Endodermal cell (in vitro differentiated cells): ENCODE results near the gene ENG. TPM values are rescaled to one million over a fixed set of nuclear protein-coding genes. Genes with fewer than 3 reads are reported as not detected.

ENCODE experiments used
- DNase-seq: peaks from one replicate; pipeline ENCODE4 v3.0.0-alpha.2; 2017
- H3K27ac ChIP-seq: 2 replicates; pipeline ENCODE4 v1.5.1; 2013; ENCODE audit warnings: mild to moderate bottlenecking, low read depth, low read length, moderate library complexity
- H3K27me3 ChIP-seq: 2 replicates; pipeline ENCODE4 v1.6.1; 2013; ENCODE audit warnings: mild to moderate bottlenecking, low read length, moderate library complexity; ENCODE audit not compliant: insufficient read depth, control insufficient read depth, poor library complexity, severe bottlenecking
- H3K36me3 ChIP-seq: 2 replicates; pipeline ENCODE4 v1.7.0; 2013; ENCODE audit warnings: mild to moderate bottlenecking, low read length, moderate library complexity; ENCODE audit not compliant: control insufficient read depth, insufficient read depth
- H3K4me1 ChIP-seq: one replicate; pipeline ENCODE4 v1.7.0; 2013; ENCODE audit warnings: low read length; ENCODE audit not compliant: control insufficient read depth, insufficient read depth
- H3K4me3 ChIP-seq: 2 replicates; pipeline ENCODE4 v1.5.1; 2013; ENCODE audit warnings: mild to moderate bottlenecking, low read length, moderate library complexity
- H3K9ac ChIP-seq: 2 replicates; pipeline ENCODE4 v1.6.1; 2013; ENCODE audit warnings: mild to moderate bottlenecking, low read length, moderate library complexity; ENCODE audit not compliant: poor library complexity, severe bottlenecking; ENCODE audit errors: extremely low read depth
- H3K9me3 ChIP-seq: 2 replicates; pipeline ENCODE4 v1.6.1; 2013; ENCODE audit warnings: mild to moderate bottlenecking, low read length, moderate library complexity; ENCODE audit not compliant: control insufficient read depth
- H3K27ac Mint-ChIP-seq: 2 replicates; pipeline ENCODE4 v1.8.0; 2020; ENCODE audit warnings: mixed read lengths
- H3K27me3 Mint-ChIP-seq: 2 replicates; pipeline ENCODE4 v1.8.0; 2021; ENCODE audit warnings: mild to moderate bottlenecking, mixed read lengths; ENCODE audit not compliant: insufficient read depth
- H3K36me3 Mint-ChIP-seq: 2 replicates; pipeline ENCODE4 v1.8.0; 2020; ENCODE audit warnings: low read depth, mixed read lengths
- H3K4me1 Mint-ChIP-seq: 2 replicates; pipeline ENCODE4 v1.8.0; 2020; ENCODE audit warnings: mixed read lengths
- H3K4me3 Mint-ChIP-seq: 2 replicates; pipeline ENCODE4 v1.8.0; 2020; ENCODE audit warnings: mild to moderate bottlenecking, moderate library complexity, mixed read lengths
- H3K9me3 Mint-ChIP-seq: 2 replicates; pipeline ENCODE4 v1.8.0; 2020; ENCODE audit warnings: mild to moderate bottlenecking, mixed read lengths
- CTCF ChIP-seq: fragments of 200-600 bp; sonication (generic); conservative IDR thresholded peaks from 2 replicates; pipeline ENCODE4 v1.5.0; 2021; ENCODE audit warnings: antibody characterized with exemption, mild to moderate bottlenecking
- WGBS, 2 experiments: methylation state at CpG; one replicate each; pipeline versions ENCODE4 v1.1.5 to v1.1.7; 2013; ENCODE audit warnings: missing lambda C conversion rate in 2 of 2, mixed read lengths in 1 of 2; ENCODE audit not compliant: insufficient coverage in 1 of 2, insufficient read length in 1 of 2; 5-methylcytosine and 5-hydroxymethylcytosine counted together
- total RNA-seq, 2 donors: library from RNA; stranded (reverse); fragmentation: NEBNext Ultra II Directional in 1 of 2; extraction: Animal tissue kit (Norgen Biotek cat#: 25700) in 1 of 2; gene quantifications; 2 replicates in 1 of 2; 3 replicates in 1 of 2; pipeline ENCODE4 v1.2.1, GENCODE V29; 2021

The ENG gene
- total RNA-seq, 2 donors from 2014 or later, result 2.2 to 2.4 TPM

- Mint-ChIP-seq H3K36me3 (peaks cover 51% of the 10 kb centered on the region), H3K27ac (no peak overlapping the region), H3K4me3 (no peak overlapping the region), H3K27me3 (no peaks in the 10 kb centered on the region), H3K9me3 (no peaks in the 10 kb centered on the region), H3K4me1 (peaks cover 6% of the 10 kb centered on the region)
- Histone ChIP-seq H3K27me3 (no peaks in the 10 kb centered on the region), H3K9ac (no peak overlapping the region), H3K27ac (no peak overlapping the region), H3K9me3 (no peaks in the 10 kb centered on the region), H3K4me1 (no peaks in the 10 kb centered on the region), H3K36me3 (peaks cover 65% of the 10 kb centered on the region), H3K4me3 (no peak overlapping the region)
- 95 to 96% methylated on average over 6 to 9 of the region's 9 CpGs for WGBS, 2 experiments
- no peak for TF ChIP-seq CTCF
- DNase-seq, result no peak
Observed at GRCh38 chr9:127790094-127790855, 64.2 kb downstream of the ENG start.

- Mint-ChIP-seq H3K4me3 (no peak overlapping the region), H3K27ac (no peak overlapping the region), H3K4me1 (peaks cover 6% of the 10 kb centered on the region), H3K36me3 (peaks cover 51% of the 10 kb centered on the region), H3K27me3 (no peaks in the 10 kb centered on the region), H3K9me3 (no peaks in the 10 kb centered on the region)
- WGBS, 2 experiments, result 96 to 99% methylated on average over 20 to 25 of the region's 25 CpGs
- no peak for DNase-seq
- Histone ChIP-seq H3K9me3 (no peaks in the 10 kb centered on the region), H3K36me3 (peaks cover 65% of the 10 kb centered on the region), H3K4me3 (no peak overlapping the region), H3K4me1 (no peaks in the 10 kb centered on the region), H3K27me3 (no peaks in the 10 kb centered on the region), H3K27ac (no peak overlapping the region), H3K9ac (no peak overlapping the region)
- TF ChIP-seq CTCF, result no peak
Observed at GRCh38 chr9:127789179-127789578, 65.3 kb downstream of the ENG start.

- peaks cover 6% of the 10 kb centered on the region for H3K4me1 Mint-ChIP-seq
- H3K36me3 Mint-ChIP-seq, result peaks cover 51% of the 10 kb centered on the region
- 94% methylated on average over 10 to 26 of the region's 26 CpGs for WGBS, 2 experiments
- Histone ChIP-seq H3K4me1 (no peaks in the 10 kb centered on the region), H3K27me3 (no peaks in the 10 kb centered on the region), H3K9ac (no peak overlapping the region), H3K27ac (no peak overlapping the region), H3K9me3 (no peaks in the 10 kb centered on the region), H3K36me3 (peaks cover 65% of the 10 kb centered on the region), H3K4me3 (no peak overlapping the region)
- H3K27me3 Mint-ChIP-seq, result no peaks in the 10 kb centered on the region
- no peak overlapping the region for H3K4me3 Mint-ChIP-seq
- DNase-seq, result no peak
- no peaks in the 10 kb centered on the region for H3K9me3 Mint-ChIP-seq
- no peak for TF ChIP-seq CTCF
- H3K27ac Mint-ChIP-seq, result no peak overlapping the region
Observed at GRCh38 chr9:127788337-127789011, 66.0 kb downstream of the ENG start.
